BJ (cell line): ENCODE data around the gene RXRG. TPM values are rescaled to one million over a fixed set of nuclear protein-coding genes. Genes with fewer than 3 reads are reported as not detected.

Experiments
- CTCF ChIA-PET: fragments of 350-600 bp; formaldehyde crosslinking; extraction: SDS; loops from one replicate; lab custom pipeline; 2021; ENCODE audit warnings: antibody characterized with exemption, inconsistent platforms; lab: Yijun Ruan, JAX
- POLR2A ChIA-PET: fragments of 300-600 bp; sonication (Branson Sonifier 250); formaldehyde crosslinking; extraction: SDS; loops from one replicate; lab custom pipeline; 2021; ENCODE audit warnings: antibody characterized with exemption; lab: Charles Lee
- DNase-seq: peaks from one replicate; pipeline ENCODE4 v3.0.0-alpha.2; 2011; ENCODE audit warnings: low read depth
- H3K27me3 ChIP-seq: 2 replicates; pipeline ENCODE4 v1.6.0; 2011; ENCODE audit warnings: low read length; ENCODE audit not compliant: control insufficient read depth, insufficient read depth
- H3K36me3 ChIP-seq: 2 replicates; pipeline ENCODE4 v1.5.1; 2011; ENCODE audit warnings: low read length; ENCODE audit not compliant: control insufficient read depth, insufficient read depth
- H3K4me3 ChIP-seq: 2 replicates; pipeline ENCODE4 v1.5.1; 2011; ENCODE audit warnings: low read depth, mild to moderate bottlenecking, control low read depth, low read length
- polyA plus RNA-seq: library from polyadenylated mRNA; depleted of rRNA; stranded (reverse); fragments of >200 nt; gene quantifications from 2 replicates; pipeline ENCODE4 v1.2.3, GENCODE V29; 2011
- TF ChIP-seq, protein P1 (sequence below): IDR thresholded peaks from 2 replicates; pipeline ENCODE4 v1.5.1; 2011; ENCODE audit warnings: low read depth, mild to moderate bottlenecking, control low read depth, inconsistent platforms, low read length, moderate library complexity; ENCODE audit not compliant: insufficient read depth

Gene RXRG
- polyA plus RNA-seq, 1 experiment, result not detected

- ChIA-PET POLR2A (no interaction called here), CTCF (interaction anchor here (1.7 kb wide), 1 partner anchor 12 kb away, joined by 10 read pairs; no protein-coding TSS in a partner anchor)
- TF ChIP-seq, protein P1, sequence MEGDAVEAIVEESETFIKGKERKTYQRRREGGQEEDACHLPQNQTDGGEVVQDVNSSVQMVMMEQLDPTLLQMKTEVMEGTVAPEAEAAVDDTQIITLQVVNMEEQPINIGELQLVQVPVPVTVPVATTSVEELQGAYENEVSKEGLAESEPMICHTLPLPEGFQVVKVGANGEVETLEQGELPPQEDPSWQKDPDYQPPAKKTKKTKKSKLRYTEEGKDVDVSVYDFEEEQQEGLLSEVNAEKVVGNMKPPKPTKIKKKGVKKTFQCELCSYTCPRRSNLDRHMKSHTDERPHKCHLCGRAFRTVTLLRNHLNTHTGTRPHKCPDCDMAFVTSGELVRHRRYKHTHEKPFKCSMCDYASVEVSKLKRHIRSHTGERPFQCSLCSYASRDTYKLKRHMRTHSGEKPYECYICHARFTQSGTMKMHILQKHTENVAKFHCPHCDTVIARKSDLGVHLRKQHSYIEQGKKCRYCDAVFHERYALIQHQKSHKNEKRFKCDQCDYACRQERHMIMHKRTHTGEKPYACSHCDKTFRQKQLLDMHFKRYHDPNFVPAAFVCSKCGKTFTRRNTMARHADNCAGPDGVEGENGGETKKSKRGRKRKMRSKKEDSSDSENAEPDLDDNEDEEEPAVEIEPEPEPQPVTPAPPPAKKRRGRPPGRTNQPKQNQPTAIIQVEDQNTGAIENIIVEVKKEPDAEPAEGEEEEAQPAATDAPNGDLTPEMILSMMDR, result no peak
- DNase-seq, result no peak
- Histone ChIP-seq H3K36me3 (no peaks in the 10 kb centered on the region), H3K4me3 (no peak within 1 kb of the TSS), H3K27me3 (peaks cover 34% of the 10 kb centered on the region)
Measured at GRCh38 chr1:165355977-165356811, 88.7 kb downstream of the RXRG start, which contains the start of gene LMX1A. TSS of gene LMX1A (minus strand) at chr1:165356715. CDS start at chr1:165355559, 1,156 bp downstream.

GRCh38 chr1:165355139-165355976, 89.6 kb downstream of the RXRG start:
- ChIA-PET POLR2A (no interaction called here), CTCF (interaction anchor here (0.7 to 1.7 kb wide), 3 partner anchors 12 to 15 kb away, joined by 5 to 19 read pairs (median 10); no protein-coding TSS in a partner anchor)
- Histone ChIP-seq H3K36me3 (no peaks in the 10 kb centered on the region), H3K27me3 (peaks cover 34% of the 10 kb centered on the region), H3K4me3 (no peak overlapping the region)
- TF ChIP-seq, protein P1, result no peak
- no peak for DNase-seq

GRCh38 chr1:165354739-165355138, 90.2 kb downstream of the RXRG start:
- Histone ChIP-seq H3K27me3 (peaks cover 34% of the 10 kb centered on the region), H3K36me3 (no peaks in the 10 kb centered on the region), H3K4me3 (no peak overlapping the region)
- ChIA-PET POLR2A (no interaction called here), CTCF (interaction anchor here (0.7 to 1.5 kb wide), 2 partner anchors 14 to 16 kb away, joined by 5 to 19 read pairs; no protein-coding TSS in a partner anchor)
- DNase-seq, result no peak
- TF ChIP-seq, protein P1, result no peak

DNA sequence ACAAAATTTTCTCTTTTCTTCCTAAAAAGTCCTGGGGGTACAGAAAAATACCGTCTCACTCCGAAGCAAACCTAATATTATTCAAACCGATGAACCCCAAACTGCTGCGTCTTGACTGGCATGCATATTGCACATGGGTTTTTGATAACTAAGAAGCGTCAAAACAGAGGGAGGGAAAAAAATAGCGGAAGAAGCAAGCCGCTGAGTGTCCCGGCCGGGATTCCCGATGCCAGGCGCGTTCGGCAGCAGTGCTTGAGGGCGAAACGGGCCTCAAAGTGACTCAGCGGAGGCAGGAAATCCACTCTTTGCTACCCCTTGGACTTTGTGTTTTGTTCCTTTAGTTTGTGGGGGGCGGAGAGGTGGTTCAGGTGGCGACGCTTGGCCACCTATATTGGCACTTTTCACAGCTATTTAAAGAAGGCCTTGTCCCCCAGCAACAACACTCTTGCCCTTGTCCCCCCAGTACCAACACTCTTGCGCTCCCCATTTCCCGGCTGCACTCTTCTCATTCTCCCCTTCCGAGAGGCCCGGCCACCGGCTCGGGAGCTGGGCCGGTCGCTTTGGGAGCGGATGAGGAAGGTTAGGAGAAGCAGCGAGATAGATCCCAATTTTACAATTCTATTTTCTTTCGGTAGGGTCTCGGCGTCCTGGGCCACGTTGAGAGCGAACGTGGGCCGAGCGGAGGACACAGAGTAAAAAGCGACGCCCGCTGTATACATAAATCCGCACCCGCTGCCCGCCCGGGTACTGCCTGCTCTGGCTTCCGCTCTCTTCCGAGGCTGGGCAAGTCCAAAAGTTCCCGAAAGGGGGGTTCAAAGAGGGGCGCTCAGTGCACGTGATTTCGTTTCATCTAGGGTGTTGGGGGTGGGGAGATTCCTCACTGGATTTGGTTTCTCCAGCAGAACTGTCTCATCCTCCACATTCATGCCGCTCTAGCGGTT, 90.9 kb downstream of the RXRG start:
- peaks cover 34% of the 10 kb centered on the region for H3K27me3 ChIP-seq
- DNase-seq, result no peak
- no peak overlapping the region for H3K4me3 ChIP-seq
- TF ChIP-seq, protein P1, result no peak
- H3K36me3 ChIP-seq, result no peaks in the 10 kb centered on the region
- POLR2A ChIA-PET, result no interaction called here
- CTCF ChIA-PET, result interaction anchor here (1.5 kb wide), 1 partner anchor 14 kb away, joined by 19 read pairs; no protein-coding TSS in a partner anchor
